H9 (cell line): ENCODE results near the gene UROS. TPM values are rescaled to one million over a fixed set of nuclear protein-coding genes. Genes with fewer than 3 reads are reported as not detected.

Source experiments
- DNase-seq: peaks from one replicate; pipeline ENCODE4 v3.0.0-alpha.2; 2017
- H2AFZ ChIP-seq: one replicate; pipeline ENCODE4 v1.6.1; 2013; ENCODE audit warnings: mild to moderate bottlenecking, low read length, control low read depth, moderate library complexity
- H2AK5ac ChIP-seq: 2 replicates; pipeline ENCODE4 v1.6.1; 2013; ENCODE audit warnings: low read length, control low read depth, mixed read lengths; ENCODE audit not compliant: insufficient read length
- H2BK120ac ChIP-seq: one replicate; pipeline ENCODE4 v1.6.1; 2013; ENCODE audit warnings: low read depth, mild to moderate bottlenecking, low read length, control low read depth, inconsistent platforms; ENCODE audit not compliant: poor library complexity, severe bottlenecking
- H2BK12ac ChIP-seq: 2 replicates; pipeline ENCODE4 v1.6.1; 2013; ENCODE audit warnings: low read length, control low read depth, mixed read lengths, low read depth; ENCODE audit not compliant: insufficient read length
- H2BK15ac ChIP-seq: 2 replicates; pipeline ENCODE4 v1.6.1; 2013; ENCODE audit warnings: low read depth, low read length, control low read depth
- H2BK20ac ChIP-seq: one replicate; pipeline ENCODE4 v1.6.1; 2013; ENCODE audit warnings: low read depth, mild to moderate bottlenecking, low read length, control low read depth, inconsistent platforms; ENCODE audit not compliant: poor library complexity, severe bottlenecking
- H2BK5ac ChIP-seq: 2 replicates; pipeline ENCODE4 v1.6.1; 2013; ENCODE audit warnings: low read length, control low read depth, mixed read lengths; ENCODE audit not compliant: insufficient read length
- H3K14ac ChIP-seq: 2 replicates; pipeline ENCODE4 v1.6.1; 2013; ENCODE audit warnings: low read length, control low read depth; ENCODE audit not compliant: insufficient read depth
- H3K18ac ChIP-seq: 2 replicates; pipeline ENCODE4 v1.6.1; 2013; ENCODE audit warnings: low read depth, mild to moderate bottlenecking, mixed read lengths, low read length, control low read depth; ENCODE audit not compliant: insufficient read length
- H3K23ac ChIP-seq: 2 replicates; pipeline ENCODE4 v1.6.1; 2013; ENCODE audit warnings: low read length, control low read depth, mixed read lengths, low read depth; ENCODE audit not compliant: insufficient read length
- H3K23me2 ChIP-seq: 2 replicates; pipeline ENCODE4 v1.6.1; 2013; ENCODE audit warnings: low read depth, mild to moderate bottlenecking, mixed read lengths, low read length, control low read depth; ENCODE audit not compliant: insufficient read length, poor library complexity, severe bottlenecking
- H3K27ac ChIP-seq: 2 replicates; pipeline ENCODE4 v1.5.1; 2013; ENCODE audit warnings: low read length, control low read depth, mixed read lengths, low read depth; ENCODE audit not compliant: insufficient read length
- H3K27me3 ChIP-seq: 2 replicates; pipeline ENCODE4 v1.6.1; 2013; ENCODE audit warnings: low read length, control low read depth, inconsistent platforms; ENCODE audit not compliant: insufficient read depth
- H3K4ac ChIP-seq: 2 replicates; pipeline ENCODE4 v1.6.1; 2013; ENCODE audit warnings: low read depth, mild to moderate bottlenecking, control low read depth, inconsistent platforms, low read length, moderate library complexity
- H3K4me1 ChIP-seq: 2 replicates; pipeline ENCODE4 v1.6.1; 2013; ENCODE audit warnings: low read length, control low read depth, inconsistent platforms; ENCODE audit not compliant: insufficient read depth
- H3K4me2 ChIP-seq: 2 replicates; pipeline ENCODE4 v1.6.1; 2013; ENCODE audit warnings: low read length, control low read depth, mixed read lengths; ENCODE audit not compliant: insufficient read length, insufficient read depth
- H3K56ac ChIP-seq: 2 replicates; pipeline ENCODE4 v1.6.1; 2013; ENCODE audit warnings: low read depth, mild to moderate bottlenecking, mixed read lengths, low read length, control low read depth; ENCODE audit not compliant: insufficient read length
- H3K79me1 ChIP-seq: 2 replicates; pipeline ENCODE4 v1.6.1; 2013; ENCODE audit warnings: low read depth, mild to moderate bottlenecking, moderate library complexity, low read length, control low read depth, inconsistent platforms; ENCODE audit not compliant: insufficient read depth, poor library complexity, severe bottlenecking
- H3K79me2 ChIP-seq: 2 replicates; pipeline ENCODE4 v1.6.1; 2013; ENCODE audit warnings: low read length, control low read depth, inconsistent platforms; ENCODE audit not compliant: insufficient read depth
- H3K9ac ChIP-seq: 2 replicates; pipeline ENCODE4 v1.6.1; 2013; ENCODE audit warnings: low read length, control low read depth, mixed read lengths; ENCODE audit not compliant: insufficient read length; ENCODE audit errors: extremely low read depth
- H3K9me3 ChIP-seq: one replicate; pipeline ENCODE4 v1.6.1; 2013; ENCODE audit warnings: low read depth, low read length, inconsistent platforms; ENCODE audit not compliant: control insufficient read depth
- H3T11ph ChIP-seq: one replicate; pipeline ENCODE4 v1.6.1; 2013; ENCODE audit warnings: mild to moderate bottlenecking, low read length, control low read depth, inconsistent platforms
- H4K20me1 ChIP-seq: one replicate; pipeline ENCODE4 v1.6.1; 2013; ENCODE audit not compliant: control insufficient read depth, insufficient read length, insufficient read depth
- H4K5ac ChIP-seq: 2 replicates; pipeline ENCODE4 v1.6.1; 2013; ENCODE audit warnings: low read depth, mild to moderate bottlenecking, mixed read lengths, low read length, control low read depth; ENCODE audit not compliant: insufficient read length
- H4K8ac ChIP-seq: replicated peaks from 2 replicates; pipeline ENCODE4 v1.6.1; 2013; ENCODE audit warnings: low read length, control low read depth, mixed read lengths, low read depth; ENCODE audit not compliant: insufficient read length
- H4K91ac ChIP-seq: 2 replicates; pipeline ENCODE4 v1.6.1; 2013; ENCODE audit warnings: low read depth, mild to moderate bottlenecking, moderate library complexity, mixed read lengths, low read length, control low read depth; ENCODE audit not compliant: insufficient read length
- H3K27ac Mint-ChIP-seq, 3 experiments: 2 replicates in 2 of 3; 3 replicates in 1 of 3; pipeline ENCODE4 v1.8.0; 2020 to 2021; ENCODE audit warnings: mixed read lengths in 3 of 3, mild to moderate bottlenecking in 1 of 3, moderate library complexity in 1 of 3
- H3K27me3 Mint-ChIP-seq: 2 replicates; pipeline ENCODE4 v1.8.0; 2021; ENCODE audit warnings: low read depth, mild to moderate bottlenecking, moderate library complexity, mixed read lengths
- H3K36me3 Mint-ChIP-seq, 3 experiments: 2 replicates in 2 of 3; 3 replicates in 1 of 3; pipeline ENCODE4 v1.8.0; 2020 to 2021; ENCODE audit warnings: low read depth in 3 of 3, mixed read lengths in 3 of 3; ENCODE audit not compliant: insufficient read depth in 1 of 3
- H3K4me1 Mint-ChIP-seq, 2 experiments: 2 replicates each; pipeline ENCODE4 v1.8.0; 2020; ENCODE audit warnings: mixed read lengths in 2 of 2
- H3K4me3 Mint-ChIP-seq, 2 experiments: 2 replicates in 1 of 2; 3 replicates in 1 of 2; pipeline ENCODE4 v1.8.0; 2020 to 2021; ENCODE audit warnings: mild to moderate bottlenecking in 2 of 2, mixed read lengths in 2 of 2, moderate library complexity in 1 of 2
- H3K9me3 Mint-ChIP-seq, 2 experiments: 2 replicates in 1 of 2; 3 replicates in 1 of 2; pipeline ENCODE4 v1.8.0; 2020; ENCODE audit warnings: mild to moderate bottlenecking in 2 of 2, mixed read lengths in 2 of 2, moderate library complexity in 1 of 2
- WGBS: extraction: QIAGEN DNeasy Blood & Tissue Kit; methylation state at CpG from one replicate; pipeline ENCODE4 v1.1.7; 2013; ENCODE audit warnings: missing lambda C conversion rate, low lambda C conversion rate, mixed read lengths; ENCODE audit not compliant: insufficient read length; ENCODE audit errors: extremely low coverage; 5-methylcytosine and 5-hydroxymethylcytosine counted together
- total RNA-seq: library from RNA; stranded (reverse); gene quantifications from 2 replicates; pipeline ENCODE4 v1.2.1, GENCODE V29; 2021
- TF ChIP-seq, protein P1 (sequence below): fragments of 200-600 bp; sonication (generic); conservative IDR thresholded peaks from 3 replicates; pipeline ENCODE4 v1.8.0; 2021; ENCODE audit warnings: antibody characterized with exemption, mild to moderate bottlenecking

The UROS gene
- total RNA-seq, 1 experiment from 2014 or later = 42.3 TPM

DNA sequence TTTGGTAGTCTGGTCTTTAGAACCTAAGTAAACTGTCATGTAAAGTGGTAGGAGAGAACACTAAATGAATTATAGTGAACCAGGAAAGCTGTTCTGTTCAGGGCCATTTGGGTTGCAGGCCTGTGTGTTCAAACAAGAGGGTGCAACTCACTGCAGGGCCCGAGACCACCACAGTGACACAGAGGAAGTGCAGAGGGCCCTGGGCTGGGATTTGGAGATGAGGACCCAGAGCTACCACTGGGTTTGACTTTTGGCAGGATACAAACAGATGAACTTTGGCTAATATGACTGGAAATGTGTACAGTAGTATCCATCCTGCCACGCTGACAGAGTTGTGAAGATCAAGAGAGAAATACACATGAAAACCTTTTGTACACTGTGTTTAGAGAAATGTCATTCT is 57.2 kb downstream of the UROS start:
- Histone ChIP-seq H2BK5ac (no peak overlapping the region), H3K23ac (no peak overlapping the region), H4K20me1 (no peaks in the 10 kb centered on the region), H3K4ac (no peak overlapping the region), H3K27ac (no peak overlapping the region), H3K79me1 (no peaks in the 10 kb centered on the region), H2AK5ac (no peak overlapping the region), H2BK20ac (no peak overlapping the region), H4K8ac (no peak overlapping the region), H3K4me1 (no peaks in the 10 kb centered on the region; the same call in 1 of the 2 replicates), H3K18ac (no peak overlapping the region), H3K56ac (no peak overlapping the region), H3K4me2 (no peak overlapping the region), H2BK12ac (no peak overlapping the region), H2BK120ac (no peak overlapping the region), H3K27me3 (no peaks in the 10 kb centered on the region), H3K9ac (no peak overlapping the region), H3K23me2 (no peaks in the 10 kb centered on the region), H2BK15ac (no peak overlapping the region), H2AFZ (no peak overlapping the region), H4K91ac (no peak overlapping the region), H4K5ac (no peak overlapping the region), H3K14ac (no peak overlapping the region), H3K9me3 (no peaks in the 10 kb centered on the region), H3T11ph (no peak overlapping the region), H3K79me2 (no peaks in the 10 kb centered on the region)
- Mint-ChIP-seq H3K27ac (no peak overlapping the region; a peak in 2 of 7 replicates), H3K4me1 (peaks cover 14 to 23% of the 10 kb centered on the region in 2 experiments), H3K36me3 (peaks cover 19 to 49% (median 25%) of the 10 kb centered on the region in 3 experiments; a peak in 6 of 7 replicates), H3K9me3 (no peaks in the 10 kb centered on the region), H3K27me3 (no peaks in the 10 kb centered on the region), H3K4me3 (no peak overlapping the region)
- DNase-seq = no peak
- TF ChIP-seq, protein P1, sequence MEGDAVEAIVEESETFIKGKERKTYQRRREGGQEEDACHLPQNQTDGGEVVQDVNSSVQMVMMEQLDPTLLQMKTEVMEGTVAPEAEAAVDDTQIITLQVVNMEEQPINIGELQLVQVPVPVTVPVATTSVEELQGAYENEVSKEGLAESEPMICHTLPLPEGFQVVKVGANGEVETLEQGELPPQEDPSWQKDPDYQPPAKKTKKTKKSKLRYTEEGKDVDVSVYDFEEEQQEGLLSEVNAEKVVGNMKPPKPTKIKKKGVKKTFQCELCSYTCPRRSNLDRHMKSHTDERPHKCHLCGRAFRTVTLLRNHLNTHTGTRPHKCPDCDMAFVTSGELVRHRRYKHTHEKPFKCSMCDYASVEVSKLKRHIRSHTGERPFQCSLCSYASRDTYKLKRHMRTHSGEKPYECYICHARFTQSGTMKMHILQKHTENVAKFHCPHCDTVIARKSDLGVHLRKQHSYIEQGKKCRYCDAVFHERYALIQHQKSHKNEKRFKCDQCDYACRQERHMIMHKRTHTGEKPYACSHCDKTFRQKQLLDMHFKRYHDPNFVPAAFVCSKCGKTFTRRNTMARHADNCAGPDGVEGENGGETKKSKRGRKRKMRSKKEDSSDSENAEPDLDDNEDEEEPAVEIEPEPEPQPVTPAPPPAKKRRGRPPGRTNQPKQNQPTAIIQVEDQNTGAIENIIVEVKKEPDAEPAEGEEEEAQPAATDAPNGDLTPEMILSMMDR = no peak
- no CpG with 5 or more reads among the region's 2 CpGs for WGBS
